ENCODE data around the gene PRH2.

Gene PRH2

DNA sequence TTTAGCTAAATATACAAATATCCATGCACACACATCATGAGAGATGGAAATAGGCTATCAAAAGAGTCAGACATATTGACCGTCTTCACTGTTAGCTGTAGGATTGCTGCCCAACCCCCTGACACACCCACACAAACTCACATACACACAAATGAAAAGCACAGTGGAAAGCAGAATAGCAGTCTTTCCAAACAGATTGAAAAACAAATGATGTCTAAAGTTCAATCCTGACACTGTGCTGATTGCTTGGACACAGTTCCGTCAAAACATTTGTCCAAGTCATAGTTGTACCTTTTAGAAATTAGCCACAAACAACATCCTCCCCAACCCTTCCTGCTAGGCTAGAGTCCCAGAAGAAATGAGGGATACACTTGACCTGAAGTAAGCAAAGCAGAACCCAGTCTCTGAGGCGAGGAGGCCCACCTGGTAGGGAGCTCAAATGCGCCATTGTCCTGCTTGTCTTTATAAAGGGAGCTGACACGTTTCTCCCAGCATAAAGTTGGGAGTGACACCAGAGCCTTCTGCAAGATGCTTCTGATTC, at the start of gene PRH2:
Gene PRH2 (plus strand): TSS at position 491 of the 541 bp plus-strand sequence. CDS start 38 bp downstream, at position 529.
- DNase-seq: no peak

DNA sequence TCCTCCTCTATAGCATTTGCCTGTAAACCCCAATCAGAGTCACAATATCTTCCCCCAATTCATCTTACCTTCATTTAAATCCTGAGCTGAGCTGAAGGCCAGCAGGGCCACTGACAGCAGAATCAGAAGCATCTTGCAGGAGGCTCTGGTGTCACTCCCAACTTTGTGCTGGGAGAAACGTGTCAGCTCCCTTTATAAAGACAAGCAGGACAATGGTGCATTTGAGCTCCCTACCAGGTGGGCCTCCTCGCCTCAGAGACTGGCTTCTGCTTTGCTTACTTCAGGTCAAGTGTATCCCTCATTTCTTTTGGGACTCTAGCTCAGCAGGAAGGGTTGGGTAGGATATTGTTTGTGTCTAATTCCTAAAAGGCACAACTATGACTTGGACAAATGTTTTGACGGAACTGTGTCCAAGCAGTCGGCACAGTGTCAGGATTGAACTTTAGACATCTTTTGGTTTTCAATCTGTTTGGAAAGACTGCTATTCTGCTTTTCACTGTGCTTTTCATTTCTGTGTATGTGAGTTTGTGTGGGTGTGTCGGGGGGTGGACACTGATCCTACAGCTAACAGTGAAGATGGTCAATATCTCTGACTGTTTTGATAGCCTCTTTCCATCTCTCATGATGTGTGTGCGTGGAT, 44.8 kb upstream of the PRH2 start, which contains the start of gene PRH1:
Gene PRH1 (minus strand): TSS at position 170 of the 640 bp plus-strand sequence. CDS start 38 bp downstream, at position 132.
- DNase-seq: no peak

DNA sequence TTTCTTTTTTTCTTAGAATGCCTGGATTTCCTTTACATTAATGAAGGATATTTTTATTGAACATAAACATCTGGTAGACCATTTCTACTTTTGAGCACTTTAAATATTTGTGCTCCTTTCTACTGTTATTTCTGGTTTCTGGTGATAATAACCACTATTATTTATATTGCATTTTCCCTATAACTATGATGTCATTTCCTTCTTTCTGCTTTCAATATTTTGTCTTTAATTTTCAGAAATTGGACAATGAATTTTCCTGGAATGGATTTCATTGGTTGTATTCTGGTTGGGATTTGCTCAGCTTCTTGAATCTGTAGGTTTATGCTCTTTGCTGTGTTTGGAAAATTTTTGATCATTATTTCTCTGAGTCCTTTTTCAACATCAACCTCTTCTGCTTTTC, 39.8 kb upstream of the PRH2 start:
- DNase-seq: no peak

DNA sequence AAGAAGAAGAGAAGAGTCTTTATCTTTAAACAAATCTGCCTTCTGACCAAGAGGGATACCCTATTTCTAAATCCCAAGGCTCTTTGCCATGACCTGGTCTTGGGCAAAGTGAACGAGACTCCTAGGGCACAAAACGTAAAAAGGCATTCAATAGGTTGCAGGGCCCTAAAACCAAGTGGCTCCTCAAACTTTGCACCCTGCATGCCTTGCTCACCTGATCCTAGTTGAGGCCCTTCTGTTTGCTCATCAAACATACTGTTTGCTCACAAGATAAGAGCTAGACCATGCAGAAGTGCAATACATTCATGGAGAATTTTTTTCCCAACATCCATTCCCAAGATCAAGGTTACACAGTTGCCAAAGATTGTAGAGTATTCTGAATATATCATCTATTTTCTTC, 37.1 kb upstream of the PRH2 start:
- no peak for DNase-seq

DNA sequence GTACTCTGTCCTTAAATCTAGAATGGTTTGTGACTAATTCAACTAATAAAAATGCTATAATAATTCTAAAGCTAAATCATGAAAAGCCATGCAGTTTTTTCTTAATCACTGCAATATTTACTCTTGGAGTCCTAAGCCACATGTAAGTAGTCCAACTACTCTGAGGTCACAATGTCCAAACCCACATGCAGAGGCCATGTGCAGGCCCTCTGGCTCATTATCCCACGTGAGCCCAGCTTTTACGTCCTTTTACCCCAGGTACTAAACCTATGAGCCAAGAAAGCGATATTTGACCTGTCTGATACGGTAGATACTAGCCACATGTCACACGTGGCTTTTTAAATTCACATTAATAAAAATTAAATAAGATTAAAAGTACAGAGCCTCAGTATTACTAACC, 32.2 kb upstream of the PRH2 start:
- DNase-seq: no peak

DNA sequence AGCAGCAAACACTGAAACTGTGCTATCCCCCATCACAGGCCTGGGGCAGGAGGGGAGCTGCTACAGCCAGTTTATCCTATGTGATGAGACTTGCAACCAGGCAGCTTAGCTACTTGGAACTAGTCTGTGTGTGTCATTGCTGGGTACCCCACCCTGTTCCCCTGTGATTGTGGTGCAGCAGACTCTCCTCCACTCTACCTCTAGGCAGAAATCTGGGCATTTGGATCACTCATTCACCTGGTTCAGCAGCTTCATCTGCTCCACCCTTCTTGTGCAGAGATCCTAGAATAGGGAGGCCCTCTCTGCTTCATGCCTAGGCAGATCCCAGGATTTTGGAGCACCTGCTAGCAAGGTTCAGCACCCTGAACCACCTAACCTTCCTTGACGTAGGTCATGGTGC, 28.5 kb upstream of the PRH2 start:
- no peak for DNase-seq

DNA sequence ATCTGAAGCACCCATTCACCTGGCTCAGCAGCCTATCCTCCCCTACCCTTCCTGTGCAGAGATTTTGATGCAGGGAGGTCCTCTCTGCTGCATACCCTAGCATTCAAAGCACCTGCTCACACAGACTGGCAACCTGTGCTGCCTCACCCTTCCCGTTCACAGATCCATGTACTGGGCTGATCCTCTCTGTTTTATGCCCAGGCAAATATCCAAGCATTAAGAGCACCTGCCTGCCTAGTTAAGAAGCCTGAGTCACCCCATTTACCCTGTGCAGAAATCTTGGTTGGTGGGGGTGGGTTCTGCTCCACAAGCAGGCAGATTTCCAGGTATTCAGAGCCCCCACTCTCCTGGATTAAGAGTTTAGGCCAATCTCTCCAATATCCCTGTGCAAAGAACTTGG, 28.1 kb upstream of the PRH2 start:
- no peak for DNase-seq

DNA sequence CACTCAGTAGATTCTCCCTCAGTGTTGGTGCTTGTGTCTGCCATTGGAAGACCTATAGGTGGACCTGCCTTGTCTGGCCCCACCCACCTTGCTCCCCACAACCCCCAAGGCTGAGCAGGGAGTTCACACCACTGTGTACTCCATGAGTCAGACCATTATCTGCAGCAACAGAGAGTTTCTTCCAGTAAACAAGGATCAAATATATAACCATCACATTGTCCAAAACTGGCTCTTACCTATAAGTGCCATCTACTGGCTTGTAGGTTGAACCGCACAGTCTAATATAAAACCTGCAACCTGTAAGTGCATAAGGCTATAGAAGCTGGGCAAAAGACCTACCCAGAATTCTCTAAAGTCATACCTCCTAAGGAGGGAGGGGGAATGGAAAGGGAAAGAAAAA, 27.6 kb upstream of the PRH2 start:
- no peak for DNase-seq

DNA sequence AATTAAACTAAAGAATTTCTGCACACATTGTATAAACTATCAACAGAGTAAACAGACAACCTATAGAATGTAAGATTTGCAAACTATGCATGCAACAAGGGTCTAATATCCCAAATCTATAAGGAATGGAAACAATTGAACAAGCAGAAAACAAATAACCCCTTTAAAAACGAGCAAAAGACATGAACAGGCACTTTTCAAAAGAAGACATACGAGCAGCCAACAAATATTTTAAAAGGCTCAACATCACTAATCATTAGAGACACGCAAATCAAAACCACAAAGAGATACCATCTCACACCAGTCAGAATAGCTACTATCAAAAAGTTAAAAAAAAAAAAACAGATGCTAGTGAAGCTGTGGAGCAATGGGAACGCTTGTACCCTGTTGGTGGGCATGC, 24.4 kb upstream of the PRH2 start:
- no peak for DNase-seq

DNA sequence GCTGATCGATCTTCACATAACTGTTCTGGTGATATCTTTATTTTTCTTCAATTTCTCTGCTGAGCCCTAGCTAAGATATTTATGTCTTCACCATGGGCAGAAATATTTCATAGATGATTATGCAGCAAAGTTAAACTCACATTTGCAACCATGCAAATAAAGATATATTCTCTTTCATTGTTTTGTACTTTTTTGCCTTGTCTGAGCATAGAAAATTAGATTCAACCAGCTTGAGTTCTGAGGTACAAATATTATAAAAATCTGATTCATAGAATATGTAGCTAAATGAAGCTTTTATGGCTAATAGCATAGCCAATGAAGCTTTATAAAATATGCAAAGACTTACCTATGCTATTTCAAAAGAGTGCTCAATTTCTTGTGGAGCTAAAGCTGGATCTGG, 19.6 kb upstream of the PRH2 start, which contains the start of gene TAS2R13:
Gene TAS2R13 (minus strand): TSS at position 101 of the 400 bp plus-strand sequence. CDS start 264 bp downstream, outside the sequence.
- no peak for DNase-seq

DNA sequence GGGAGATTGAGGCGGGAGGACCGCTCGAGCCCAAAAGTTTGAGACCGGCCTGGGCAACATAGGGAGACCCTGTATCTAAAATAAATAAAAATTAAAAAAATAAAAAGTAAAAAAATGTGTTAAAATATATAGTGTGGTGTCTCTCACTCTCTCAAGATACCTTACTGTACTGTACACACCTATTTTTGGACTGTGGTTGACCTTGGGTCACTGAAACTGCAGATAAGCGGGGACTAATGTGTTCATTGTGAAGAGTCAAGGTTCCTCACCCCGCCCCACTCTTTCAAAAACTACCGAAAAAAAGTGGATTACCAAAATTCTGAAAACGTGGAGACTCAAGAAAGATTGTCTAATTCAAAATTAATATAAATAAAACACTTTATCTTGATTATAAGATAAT, 18.7 kb upstream of the PRH2 start:
- no peak for DNase-seq

DNA sequence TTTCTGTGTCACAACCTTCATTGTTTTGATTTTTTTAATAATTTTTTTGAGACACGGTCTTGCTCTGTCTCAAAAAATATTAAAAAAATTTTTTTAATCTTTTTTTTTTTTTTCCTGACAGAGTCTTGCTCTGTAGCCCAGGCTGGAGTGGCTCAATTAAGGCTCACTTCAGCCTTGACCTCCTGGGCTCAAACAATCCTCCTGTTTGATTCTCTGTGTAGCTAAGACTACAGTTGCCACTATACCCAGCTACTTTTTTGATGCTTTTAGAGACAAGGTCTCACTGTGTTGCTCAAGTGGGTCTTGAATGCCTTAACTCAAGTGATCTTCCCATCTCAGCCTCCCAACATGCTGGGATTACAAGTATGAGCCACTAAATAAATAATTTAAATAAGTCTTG, 9.2 kb upstream of the PRH2 start:
- DNase-seq: no peak

DNA sequence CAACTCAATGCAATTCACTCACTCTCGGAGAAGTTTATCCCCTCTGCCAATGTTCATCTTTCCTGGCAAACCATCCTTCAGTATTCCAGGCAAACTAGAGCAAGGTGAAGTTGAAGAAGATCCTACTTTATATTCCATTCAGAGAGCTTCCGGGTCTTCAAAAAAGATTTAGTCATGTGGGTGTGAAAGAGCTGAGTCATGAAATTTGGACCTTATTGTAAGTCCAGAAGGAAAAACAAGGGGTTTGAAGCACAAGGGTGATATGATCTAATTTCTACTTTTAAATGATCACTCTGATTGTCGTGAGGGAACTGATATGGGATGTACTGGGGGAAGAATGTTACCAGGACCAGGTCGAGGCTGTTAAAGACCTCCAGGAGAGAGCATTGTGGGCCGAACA, 2.8 kb upstream of the PRH2 start:
- no peak for DNase-seq

DNA sequence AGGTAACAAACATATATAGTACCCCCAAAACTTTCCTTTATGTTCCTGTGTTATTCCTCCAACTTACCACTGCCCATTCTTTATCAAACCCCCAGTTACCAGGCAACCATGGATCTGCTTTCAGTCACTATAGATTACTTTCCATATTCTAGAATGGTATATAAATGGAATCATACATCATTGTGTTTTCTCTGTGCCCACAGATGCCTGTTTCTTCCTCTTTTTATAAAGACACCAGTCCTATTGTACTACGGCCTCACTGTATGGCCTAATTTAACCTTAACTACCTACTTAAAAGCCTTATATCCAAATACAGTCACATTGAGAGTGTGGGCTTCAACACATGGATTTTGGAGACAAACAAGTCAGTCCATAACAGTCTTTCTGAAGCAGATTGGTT, 7.5 kb downstream of the PRH2 start:
- DNase-seq: no peak

DNA sequence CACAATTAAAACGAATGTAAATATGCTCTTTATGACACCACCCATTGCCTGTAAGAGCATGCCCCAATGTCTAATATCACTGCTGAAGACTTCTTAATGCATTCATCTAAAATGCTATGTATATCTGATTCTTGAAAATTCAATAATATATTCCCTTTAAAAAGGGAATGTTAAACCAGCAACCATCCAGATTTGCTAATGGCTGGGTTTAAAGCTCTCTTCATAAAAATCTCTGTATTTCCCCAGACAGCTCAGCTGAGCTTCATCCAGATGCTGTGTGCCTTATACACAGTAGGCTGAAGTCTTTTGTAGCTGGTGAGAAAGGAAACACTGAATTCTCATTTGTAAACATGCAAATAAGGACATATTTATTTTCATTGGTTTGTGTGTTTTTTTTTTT, 10.1 kb downstream of the PRH2 start, which contains the start of gene TAS2R14:
Gene TAS2R14 (minus strand): TSS at position 101 of the 400 bp plus-strand sequence. CDS start 56 bp downstream, at position 45.
- DNase-seq: no peak

DNA sequence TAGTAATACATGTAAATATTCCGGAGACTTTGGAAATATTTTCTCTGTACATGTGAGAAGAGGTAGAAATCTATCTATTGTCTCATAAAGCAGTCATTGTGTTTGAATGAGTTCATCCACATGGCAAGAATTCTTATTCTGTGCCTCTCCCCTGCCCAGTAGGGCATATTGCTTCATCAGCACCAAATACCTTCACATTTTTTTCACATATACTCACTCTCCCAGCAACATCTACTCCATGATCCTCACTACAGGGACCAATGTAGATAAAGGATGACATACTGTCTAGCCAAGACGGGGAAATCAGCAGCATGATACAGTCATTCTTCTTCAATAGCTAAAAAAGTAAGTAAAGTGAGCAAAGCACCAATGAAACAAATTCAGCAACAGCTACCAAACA, 11.4 kb downstream of the PRH2 start:
- DNase-seq: no peak

DNA sequence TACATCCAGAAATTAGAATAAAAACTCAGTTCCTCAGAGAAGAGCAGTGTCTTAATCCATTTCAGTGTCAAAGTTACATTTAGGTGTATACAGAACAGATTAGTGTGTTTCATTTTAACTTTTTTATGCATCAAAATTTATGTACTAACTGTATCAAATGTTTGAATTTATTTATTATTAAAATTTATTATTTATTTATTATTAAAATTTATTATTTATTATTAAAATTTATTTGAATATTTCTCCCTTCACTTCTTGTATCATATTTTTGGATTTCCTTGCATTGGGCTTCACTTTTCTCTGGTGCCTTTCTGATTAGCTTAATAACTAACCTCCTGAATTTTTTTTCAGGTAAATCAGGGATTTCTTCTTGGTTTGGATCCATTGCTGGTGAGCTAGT, 12.3 kb downstream of the PRH2 start:
- DNase-seq: no peak

DNA sequence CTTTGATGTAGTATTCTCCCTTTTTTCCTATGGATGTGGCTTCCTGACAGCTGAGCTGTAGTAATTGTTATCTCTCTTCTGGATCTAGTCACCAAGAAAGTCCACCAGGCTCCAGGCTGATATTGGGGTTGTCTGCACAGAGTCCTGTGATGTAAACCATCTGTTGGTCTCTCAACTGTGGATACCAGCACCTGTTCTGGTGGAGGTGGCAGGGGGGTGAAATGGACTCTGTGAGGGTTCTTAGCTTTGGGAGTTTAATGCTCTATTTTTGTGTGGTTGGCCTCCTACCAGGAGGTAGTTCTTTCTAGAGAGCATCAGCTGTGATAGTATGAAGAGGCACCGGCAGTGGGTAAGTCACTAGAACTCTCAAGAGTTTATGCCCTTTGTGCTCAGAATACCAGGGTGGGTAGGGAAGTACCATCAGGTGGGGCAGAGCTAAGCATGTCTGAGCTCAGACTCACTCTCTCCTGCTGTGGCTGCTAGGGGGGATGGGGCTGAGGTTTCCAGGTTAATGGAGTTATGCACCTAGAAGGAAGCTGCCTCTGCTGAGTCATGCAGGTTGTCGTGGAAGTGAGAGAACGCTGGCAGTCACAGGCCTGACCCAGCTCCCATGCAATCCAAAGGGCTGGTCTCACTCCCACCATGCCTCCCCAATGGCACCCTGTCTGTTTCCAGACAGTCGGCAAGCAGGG, 13.0 kb downstream of the PRH2 start:
- DNase-seq: no peak

DNA sequence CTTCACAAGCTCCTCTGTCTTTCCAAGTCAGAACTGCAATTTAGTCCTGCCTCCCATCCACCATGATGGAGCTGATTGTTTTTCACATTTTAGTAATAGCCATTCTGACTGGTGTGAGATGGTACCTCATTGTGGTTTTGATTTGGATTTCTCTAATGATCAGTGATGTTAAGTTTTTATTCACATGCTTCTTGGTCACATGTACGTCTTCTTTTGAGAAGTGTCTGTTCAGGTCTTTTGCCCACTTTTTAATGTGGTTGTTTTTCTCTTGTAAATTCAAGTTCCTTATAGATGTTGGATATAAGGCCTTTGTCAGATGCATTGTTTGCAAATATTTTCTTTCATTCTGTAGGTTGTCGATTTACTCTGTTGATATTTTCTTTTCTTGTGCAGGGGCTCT, 14.1 kb downstream of the PRH2 start:
- DNase-seq: no peak

DNA sequence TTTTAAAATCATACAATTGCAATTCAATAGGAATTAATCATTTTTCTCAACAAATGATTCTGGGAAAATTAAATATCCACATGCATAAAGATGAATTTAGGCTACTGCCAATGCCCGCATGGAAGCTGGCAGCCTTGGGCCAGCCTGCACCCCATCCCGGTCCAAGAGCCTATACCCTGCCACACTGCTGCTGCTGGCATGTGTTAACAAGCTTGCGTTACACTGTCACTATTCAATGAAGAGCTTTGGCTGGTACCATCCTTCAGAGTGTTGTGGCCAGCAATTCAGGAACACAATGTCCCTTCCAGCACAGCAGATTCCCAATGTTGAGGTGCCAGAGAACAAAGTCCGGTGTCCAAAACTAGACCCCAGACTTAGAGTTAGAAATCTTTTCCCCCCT, 23.6 kb downstream of the PRH2 start:
- DNase-seq: no peak

DNA sequence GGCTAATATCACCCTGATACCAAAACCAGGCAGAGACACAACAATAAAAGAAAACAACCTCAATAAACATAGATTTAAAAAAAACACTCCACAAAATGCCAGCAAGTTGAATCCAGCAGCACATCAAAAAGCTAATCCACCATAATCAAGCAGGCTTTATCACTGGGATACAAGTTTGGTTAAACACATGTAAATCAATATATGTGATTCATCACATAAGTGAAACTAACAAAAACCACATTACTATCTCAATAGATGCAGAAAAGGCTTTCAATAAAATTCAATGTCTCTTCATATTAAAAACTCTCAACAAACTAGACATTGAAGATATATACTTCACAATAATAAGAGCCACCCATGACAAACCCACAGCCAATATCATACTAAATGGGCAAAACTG, 27.0 kb downstream of the PRH2 start:
- DNase-seq: no peak

DNA sequence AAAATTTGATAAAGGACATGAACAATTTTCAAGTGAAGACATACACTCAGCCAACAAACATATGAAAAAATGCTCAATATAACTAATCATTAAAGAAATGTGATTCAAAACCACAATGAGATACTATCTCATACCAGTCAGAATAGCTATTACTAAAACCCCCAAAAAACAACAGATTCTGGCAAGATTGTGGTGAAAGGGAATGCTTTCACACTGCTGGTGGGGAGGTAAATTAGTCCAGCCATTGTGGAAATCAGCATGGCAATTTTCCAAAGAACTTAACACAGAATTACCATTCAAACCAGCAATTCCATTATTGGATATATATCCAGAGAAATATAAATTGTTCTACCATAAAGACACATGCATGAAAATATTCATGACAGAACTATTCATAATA, 28.7 kb downstream of the PRH2 start:
- no peak for DNase-seq

DNA sequence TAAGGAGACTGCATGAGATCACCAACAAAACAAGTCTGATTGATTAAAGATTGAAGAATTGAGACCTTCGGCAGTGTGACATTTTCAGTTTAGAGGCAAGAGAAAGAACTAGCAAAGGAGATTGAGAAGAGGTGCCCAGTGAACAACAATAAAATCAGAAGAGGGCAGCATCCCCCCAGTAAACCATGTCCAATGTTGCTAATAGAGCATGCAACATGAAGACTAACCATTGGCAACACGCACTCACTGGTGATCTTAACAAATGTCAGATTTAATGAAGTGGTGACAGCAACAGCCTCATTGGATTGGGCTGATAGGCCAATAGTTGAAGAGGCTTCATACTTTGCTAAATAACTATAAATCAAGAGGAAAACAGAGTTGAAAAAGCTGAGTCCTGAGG, 30.8 kb downstream of the PRH2 start:
- DNase-seq: no peak

DNA sequence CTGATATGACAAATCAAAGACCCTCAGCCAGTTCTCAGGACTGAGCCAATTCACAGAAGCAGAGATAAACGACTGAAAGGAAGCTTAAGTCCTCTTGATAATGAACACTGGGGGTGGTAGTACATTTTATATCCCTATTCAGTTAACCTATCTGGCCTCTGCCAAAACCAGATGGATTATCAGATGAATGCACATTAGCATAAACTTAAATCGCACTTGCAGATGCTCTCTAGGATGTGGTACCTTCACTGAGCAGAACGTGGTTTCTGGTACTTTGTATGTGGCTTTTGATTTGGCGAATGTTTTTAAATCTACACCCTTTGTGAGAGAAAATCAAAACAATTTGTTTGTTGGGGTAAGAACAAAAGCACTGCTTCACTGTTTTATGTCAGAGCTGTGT, 31.2 kb downstream of the PRH2 start:
- DNase-seq: no peak

Measured in NCI-H748 treated with DMSO at 0.1 percent for 48 hours (cell line).